HG02970 (cell line): Measurements from ENCODE around the gene NFKB1.

Source experiments
- ATAC-seq: cut with Tn5 transposase; IDR thresholded peaks from one replicate; pipeline ENCODE4 v1.9.1; 2021; ENCODE audit warnings: mild to moderate bottlenecking, moderate library complexity, moderate number of reproducible peaks; ENCODE audit not compliant: unreplicated experiment, low FRiP score

NFKB1 gene

DNA sequence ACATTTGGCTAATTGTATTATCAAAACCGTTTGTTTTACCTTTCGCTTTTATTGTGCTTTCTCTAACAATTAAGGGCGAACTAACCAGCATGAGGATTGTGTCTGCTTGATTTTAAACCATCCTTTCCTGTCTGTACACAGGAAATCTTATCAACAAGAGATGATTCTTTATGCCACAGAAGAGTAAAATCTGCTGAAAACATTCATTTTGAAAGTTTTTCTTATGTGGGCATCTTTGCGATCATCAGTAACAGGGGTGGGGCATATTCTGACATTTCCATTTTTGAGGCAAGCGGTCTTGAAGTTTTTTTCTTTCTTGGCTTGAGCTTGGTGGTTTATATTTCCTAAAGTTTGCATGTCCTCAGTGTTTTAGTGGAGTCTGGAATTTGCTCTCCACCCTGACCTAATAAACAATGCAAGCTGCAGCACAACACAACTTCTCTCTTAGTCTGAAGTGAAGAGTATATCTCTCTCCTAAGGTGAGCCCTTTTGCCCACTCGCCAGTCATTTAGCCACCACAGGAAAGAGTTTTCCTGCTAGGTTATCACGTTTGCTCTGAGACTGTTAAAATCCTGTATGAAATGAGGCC lies 26.6 kb downstream of the NFKB1 start:
- ATAC-seq = no peak

DNA sequence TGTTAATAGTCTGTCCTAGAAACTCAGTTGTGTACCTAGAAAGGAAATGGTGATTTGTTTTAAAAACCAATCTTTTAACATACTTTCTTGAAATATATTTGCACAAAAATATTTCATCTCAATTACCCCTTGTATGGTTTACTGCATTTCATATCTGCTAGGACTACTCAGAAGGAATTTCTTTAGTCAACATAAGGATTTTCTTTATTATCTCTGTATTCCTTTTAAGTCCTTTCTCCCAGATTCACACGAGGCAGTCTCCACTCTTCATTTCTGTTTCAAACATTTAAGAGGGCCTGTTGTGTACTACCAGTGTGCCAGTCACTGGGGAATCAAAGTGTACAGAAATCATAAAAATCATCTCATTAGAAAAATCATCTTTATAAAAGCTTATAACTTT lies 28.8 kb downstream of the NFKB1 start:
- no peak for ATAC-seq

GRCh38 chr4:102530986-102531385 lies 29.8 kb downstream of the NFKB1 start:
- no peak for ATAC-seq

DNA sequence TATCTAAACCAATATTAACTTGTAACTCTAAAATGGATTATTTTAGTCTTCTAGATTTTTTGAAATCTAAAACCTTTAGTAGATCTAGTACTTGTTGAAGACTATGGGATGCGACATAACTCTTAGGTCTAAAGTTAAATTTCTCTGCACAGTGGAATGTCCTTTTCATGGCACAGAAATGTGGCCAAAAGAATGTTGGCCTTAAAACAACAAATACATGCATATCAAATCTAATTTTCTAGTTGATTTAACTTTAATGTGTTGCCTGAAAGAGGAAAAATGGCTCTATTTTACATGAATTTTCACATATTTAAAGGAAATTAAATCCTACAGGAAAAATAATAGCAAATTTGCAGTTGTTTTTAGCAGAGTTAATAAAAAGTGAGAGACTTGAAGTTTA lies 30.3 kb downstream of the NFKB1 start:
- ATAC-seq = no peak

- no peak for ATAC-seq
These were observed 32.2 kb downstream of the NFKB1 start for GRCh38 chr4:102533348-102533747.

GRCh38 chr4:102533904-102534303 lies 32.7 kb downstream of the NFKB1 start:
- ATAC-seq = no peak

- ATAC-seq = no peak
These were observed 33.7 kb downstream of the NFKB1 start for GRCh38 chr4:102534845-102535244.

GRCh38 chr4:102535398-102536082 lies 34.4 kb downstream of the NFKB1 start:
- peak; percentile 69 for ATAC-seq

- ATAC-seq = no peak
These were observed 35.6 kb downstream of the NFKB1 start for GRCh38 chr4:102536768-102537167.

DNA sequence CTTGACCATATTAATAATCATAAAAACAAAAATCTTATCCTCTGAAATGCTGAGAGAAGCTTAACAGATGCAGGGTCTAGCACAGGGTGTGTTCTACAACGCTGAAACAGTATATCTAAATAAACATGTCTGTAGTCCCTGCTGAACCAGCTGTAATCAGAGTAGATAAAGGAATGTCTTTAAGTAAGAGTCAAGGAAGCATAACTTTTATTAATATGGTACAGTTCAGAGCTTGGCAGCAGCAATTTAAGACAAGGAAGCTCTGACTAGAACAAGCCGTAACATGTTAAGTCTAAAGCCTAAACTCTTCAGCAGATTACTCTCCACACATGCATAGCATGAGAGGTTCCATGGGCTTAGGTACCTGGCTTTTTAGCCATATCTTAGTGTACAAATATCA lies 36.1 kb downstream of the NFKB1 start:
- ATAC-seq = no peak

GRCh38 chr4:102541697-102542096 lies 40.5 kb downstream of the NFKB1 start:
- ATAC-seq = no peak

GRCh38 chr4:102543030-102543928 lies 42.1 kb downstream of the NFKB1 start:
- ATAC-seq = peak; percentile 68

- ATAC-seq = no peak
These were observed 45.5 kb downstream of the NFKB1 start for GRCh38 chr4:102546635-102547034.

DNA sequence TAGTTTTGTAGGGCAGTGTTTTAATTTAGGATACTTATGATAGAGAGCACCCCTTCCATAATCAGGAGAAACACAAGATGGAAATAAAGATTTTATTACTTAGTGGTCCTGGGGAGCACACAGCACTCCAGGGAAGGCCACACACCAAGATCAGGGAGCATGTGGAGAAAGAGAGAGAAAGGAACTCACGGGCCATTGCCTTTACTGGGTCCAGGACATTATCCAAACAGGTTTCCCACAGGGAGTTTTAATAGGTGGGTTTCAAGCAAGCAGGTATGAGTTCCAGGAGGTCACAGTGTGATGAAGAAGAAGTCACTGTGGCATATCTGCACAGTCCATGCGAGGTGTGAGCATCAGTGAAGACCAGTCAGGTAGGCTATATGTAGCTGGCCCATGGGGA lies 46.8 kb downstream of the NFKB1 start:
- ATAC-seq = no peak

GRCh38 chr4:102551958-102552565 lies 50.9 kb downstream of the NFKB1 start:
- ATAC-seq = no peak

DNA sequence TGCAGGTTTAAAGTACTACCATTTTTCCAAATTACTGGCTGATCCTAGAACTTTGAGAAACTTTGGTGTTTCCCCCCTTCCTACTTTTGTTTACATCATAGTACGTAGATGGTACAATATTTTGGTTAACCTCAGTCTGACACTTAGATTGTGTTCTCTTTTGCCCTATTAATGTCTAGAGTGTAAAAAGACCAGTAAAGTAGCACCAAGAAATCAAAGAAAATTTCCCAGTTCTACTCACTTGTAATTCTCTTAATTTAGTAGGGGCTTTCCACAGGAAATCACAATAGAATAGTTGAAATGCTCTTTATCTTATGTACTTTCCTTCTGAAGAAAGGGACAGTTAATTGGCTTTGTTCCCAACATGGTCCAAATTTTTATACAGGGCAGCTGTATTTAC lies 51.6 kb downstream of the NFKB1 start:
- no peak for ATAC-seq

- ATAC-seq = no peak
These were observed 52.8 kb downstream of the NFKB1 start for GRCh38 chr4:102553982-102554381.

GRCh38 chr4:102554482-102554881 lies 53.3 kb downstream of the NFKB1 start:
- ATAC-seq = no peak

DNA sequence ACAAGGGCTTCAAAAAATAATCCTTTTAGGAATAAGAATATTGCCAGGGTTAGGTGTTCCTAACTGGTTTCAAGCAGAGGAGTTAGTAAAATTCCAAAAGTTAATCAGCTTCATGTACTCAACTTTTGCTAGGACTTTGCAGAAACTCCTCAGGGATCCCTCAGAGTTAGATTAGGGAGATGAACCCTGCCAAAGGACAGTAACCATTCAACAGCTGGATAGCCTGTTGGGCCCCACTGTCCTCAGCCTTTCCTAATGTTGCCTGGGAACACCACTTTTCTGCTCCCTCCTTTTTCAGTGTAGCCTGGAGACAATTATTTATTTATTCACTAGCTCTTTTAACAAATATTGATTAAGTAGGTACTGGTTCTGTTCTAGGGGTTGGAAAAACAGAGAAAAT lies 53.8 kb downstream of the NFKB1 start:
- no peak for ATAC-seq

GRCh38 chr4:102557636-102558035 lies 56.5 kb downstream of the NFKB1 start:
- no peak for ATAC-seq

GRCh38 chr4:102560115-102560514 lies 59.0 kb downstream of the NFKB1 start:
- ATAC-seq = no peak
